SU-DHL-6 (cell line): ENCODE data around the gene MEIOSIN.

Experiments used
- EZH2phosphoT487 ChIP-seq: fragments of 200-600 bp; sonication (generic), shearing (Covaris generic); conservative IDR thresholded peaks from 2 replicates; pipeline ENCODE4 v1.6.1; 2018; ENCODE audit warnings: mild to moderate bottlenecking, antibody characterized with exemption, low read length, moderate library complexity, mixed read lengths
- TF ChIP-seq, protein P1 (sequence below): fragments of 200-600 bp; sonication (generic); IDR thresholded peaks from one replicate; pipeline ENCODE4 v1.5.1; 2017; ENCODE audit warnings: antibody characterized with exemption, mild to moderate bottlenecking, low read length, moderate library complexity; ENCODE audit not compliant: insufficient read depth, poor library complexity, severe bottlenecking

- TF ChIP-seq, protein P1, sequence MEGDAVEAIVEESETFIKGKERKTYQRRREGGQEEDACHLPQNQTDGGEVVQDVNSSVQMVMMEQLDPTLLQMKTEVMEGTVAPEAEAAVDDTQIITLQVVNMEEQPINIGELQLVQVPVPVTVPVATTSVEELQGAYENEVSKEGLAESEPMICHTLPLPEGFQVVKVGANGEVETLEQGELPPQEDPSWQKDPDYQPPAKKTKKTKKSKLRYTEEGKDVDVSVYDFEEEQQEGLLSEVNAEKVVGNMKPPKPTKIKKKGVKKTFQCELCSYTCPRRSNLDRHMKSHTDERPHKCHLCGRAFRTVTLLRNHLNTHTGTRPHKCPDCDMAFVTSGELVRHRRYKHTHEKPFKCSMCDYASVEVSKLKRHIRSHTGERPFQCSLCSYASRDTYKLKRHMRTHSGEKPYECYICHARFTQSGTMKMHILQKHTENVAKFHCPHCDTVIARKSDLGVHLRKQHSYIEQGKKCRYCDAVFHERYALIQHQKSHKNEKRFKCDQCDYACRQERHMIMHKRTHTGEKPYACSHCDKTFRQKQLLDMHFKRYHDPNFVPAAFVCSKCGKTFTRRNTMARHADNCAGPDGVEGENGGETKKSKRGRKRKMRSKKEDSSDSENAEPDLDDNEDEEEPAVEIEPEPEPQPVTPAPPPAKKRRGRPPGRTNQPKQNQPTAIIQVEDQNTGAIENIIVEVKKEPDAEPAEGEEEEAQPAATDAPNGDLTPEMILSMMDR = no peak
- no peak for TF ChIP-seq EZH2phosphoT487
These were observed 39.7 kb downstream of the MEIOSIN start for GRCh38 chr19:45772912-45773311.
